Stimulated activated naive CD8-positive, alpha-beta T cell treated with anti-CD3 and anti-CD28 coated beads, Interleukin-15, Interleukin-2, amounts not matched to agents 100 ng/mL and 50 ng/mL, for 24 hours (primary cell): ENCODE results near the gene CDCA3.

Source experiments
- H3K27ac Mint-ChIP-seq: one replicate; pipeline ENCODE4 v1.8.0; 2021; ENCODE audit warnings: mild to moderate bottlenecking, mixed read lengths
- H3K27me3 Mint-ChIP-seq: one replicate; pipeline ENCODE4 v1.8.0; 2021; ENCODE audit warnings: mixed read lengths
- H3K36me3 Mint-ChIP-seq: one replicate; pipeline ENCODE4 v1.8.0; 2021; ENCODE audit warnings: low read depth, mixed read lengths
- H3K4me1 Mint-ChIP-seq: one replicate; pipeline ENCODE4 v1.8.0; 2021; ENCODE audit warnings: low read depth, mixed read lengths
- H3K4me3 Mint-ChIP-seq: one replicate; pipeline ENCODE4 v1.8.0; 2021; ENCODE audit warnings: mild to moderate bottlenecking, mixed read lengths
- H3K9me3 Mint-ChIP-seq: one replicate; pipeline ENCODE4 v1.8.0; 2021; ENCODE audit warnings: mixed read lengths

Gene CDCA3

DNA sequence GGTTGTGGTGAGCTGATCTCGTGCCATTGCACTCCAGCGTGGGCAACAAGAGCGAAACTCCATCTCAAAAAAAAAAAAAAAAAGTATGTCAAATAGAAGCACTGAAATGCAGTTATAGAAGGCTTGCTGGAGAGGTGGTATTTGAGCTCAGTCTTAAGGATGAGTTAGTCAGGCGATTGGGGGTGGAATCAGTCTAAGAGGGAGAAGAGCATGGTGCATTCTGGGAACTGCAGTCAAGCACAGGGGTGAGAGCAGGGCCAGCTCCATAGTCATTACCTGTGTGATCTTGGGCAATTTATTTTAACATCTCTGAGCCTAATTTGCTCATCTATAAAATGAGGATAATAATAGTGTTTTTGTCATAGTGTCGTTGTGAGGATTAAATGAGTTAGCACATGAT lies 16.2 kb downstream of the CDCA3 start:
- no peaks in the 10 kb centered on the region for H3K9me3 Mint-ChIP-seq
- no peaks in the 10 kb centered on the region for H3K36me3 Mint-ChIP-seq
- H3K4me1 Mint-ChIP-seq: peaks cover 3% of the 10 kb centered on the region
- peaks cover 11% of the 10 kb centered on the region for H3K27me3 Mint-ChIP-seq
- no peak overlapping the region for H3K4me3 Mint-ChIP-seq
- H3K27ac Mint-ChIP-seq: no peak overlapping the region

DNA sequence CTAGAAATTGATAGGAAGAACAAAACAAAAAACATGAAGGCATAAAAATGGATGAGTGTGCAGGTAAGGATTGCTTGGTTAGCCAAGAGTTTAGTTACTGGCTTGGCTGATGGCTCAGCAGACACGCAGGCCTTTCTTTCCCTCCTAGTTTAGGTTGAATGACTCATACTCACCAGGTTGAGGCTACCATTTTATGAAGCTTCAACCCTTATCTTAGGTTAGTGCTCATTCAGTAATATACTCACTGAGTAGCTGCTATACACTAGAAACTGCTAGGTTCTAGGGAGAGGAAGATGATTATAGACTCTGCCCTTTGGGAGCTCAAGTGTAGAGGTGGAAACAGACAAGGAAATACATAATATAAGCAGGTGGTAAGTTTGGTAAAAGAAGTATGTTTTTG lies 16.8 kb downstream of the CDCA3 start:
- no peak overlapping the region for H3K4me3 Mint-ChIP-seq
- H3K36me3 Mint-ChIP-seq: no peaks in the 10 kb centered on the region
- peaks cover 15% of the 10 kb centered on the region for H3K27me3 Mint-ChIP-seq
- H3K27ac Mint-ChIP-seq: no peak overlapping the region
- peaks cover 7% of the 10 kb centered on the region for H3K4me1 Mint-ChIP-seq
- H3K9me3 Mint-ChIP-seq: no peaks in the 10 kb centered on the region

DNA sequence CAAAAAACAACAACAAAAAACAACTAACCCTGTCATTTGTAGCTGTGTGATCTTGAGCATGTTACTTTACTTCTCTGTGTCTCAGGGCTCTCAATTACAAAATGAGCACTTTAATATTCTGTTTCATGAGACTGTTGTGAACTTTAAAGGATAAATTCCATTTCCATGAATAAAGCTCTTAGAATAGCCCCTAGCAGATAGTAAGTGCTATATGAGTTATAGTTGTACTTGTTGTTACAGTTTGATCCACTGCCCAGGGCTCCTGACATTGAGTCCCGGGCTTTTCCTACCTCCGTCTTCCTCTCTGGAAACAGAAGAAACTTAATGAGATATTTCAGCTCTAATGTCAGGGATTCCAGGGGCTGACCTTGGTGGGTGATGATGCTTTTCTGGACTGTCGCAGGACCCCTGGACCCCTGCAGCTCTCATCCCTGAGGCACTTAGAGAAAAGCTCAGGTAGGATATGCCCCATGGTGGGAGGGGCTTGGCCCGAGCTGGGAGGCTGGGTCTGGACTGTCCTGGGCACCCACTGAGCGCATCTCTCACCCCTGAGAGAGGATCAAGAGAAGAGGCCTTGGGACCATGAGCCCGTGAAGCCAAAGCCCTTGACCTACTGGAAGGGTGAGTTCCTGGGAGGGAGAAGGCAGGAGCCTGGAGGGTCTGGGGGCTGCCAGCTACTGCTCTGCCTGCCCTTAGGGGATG lies 17.7 kb downstream of the CDCA3 start:
- no peak overlapping the region for H3K4me3 Mint-ChIP-seq
- H3K27ac Mint-ChIP-seq: no peak overlapping the region
- no peaks in the 10 kb centered on the region for H3K36me3 Mint-ChIP-seq
- peaks cover 12% of the 10 kb centered on the region for H3K4me1 Mint-ChIP-seq
- H3K9me3 Mint-ChIP-seq: no peaks in the 10 kb centered on the region
- H3K27me3 Mint-ChIP-seq: peaks cover 21% of the 10 kb centered on the region

DNA sequence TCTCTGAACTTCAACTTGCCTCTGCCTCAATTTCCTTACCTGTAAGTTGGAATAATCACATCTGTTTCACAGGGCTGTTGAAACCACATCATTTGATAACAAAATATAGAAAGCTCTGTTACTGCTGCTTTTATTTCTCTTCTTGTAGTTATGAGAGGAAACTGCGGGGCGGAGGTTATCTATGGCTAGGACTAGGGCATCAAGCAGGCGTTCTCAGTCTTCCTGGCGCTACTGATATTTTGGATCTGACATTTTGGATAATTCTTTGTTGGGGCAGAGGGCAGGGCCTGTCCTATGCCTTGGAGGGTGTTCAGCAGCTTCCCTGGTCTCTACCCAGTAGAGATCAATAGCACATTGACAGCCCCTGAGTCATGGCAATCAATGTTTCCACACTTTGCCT lies 19.0 kb downstream of the CDCA3 start:
- Mint-ChIP-seq H3K27ac (peak overlapping the region; percentile 45), H3K4me1 (peaks cover 21% of the 10 kb centered on the region), H3K27me3 (peaks cover 30% of the 10 kb centered on the region), H3K36me3 (no peaks in the 10 kb centered on the region), H3K9me3 (no peaks in the 10 kb centered on the region), H3K4me3 (no peak overlapping the region)

DNA sequence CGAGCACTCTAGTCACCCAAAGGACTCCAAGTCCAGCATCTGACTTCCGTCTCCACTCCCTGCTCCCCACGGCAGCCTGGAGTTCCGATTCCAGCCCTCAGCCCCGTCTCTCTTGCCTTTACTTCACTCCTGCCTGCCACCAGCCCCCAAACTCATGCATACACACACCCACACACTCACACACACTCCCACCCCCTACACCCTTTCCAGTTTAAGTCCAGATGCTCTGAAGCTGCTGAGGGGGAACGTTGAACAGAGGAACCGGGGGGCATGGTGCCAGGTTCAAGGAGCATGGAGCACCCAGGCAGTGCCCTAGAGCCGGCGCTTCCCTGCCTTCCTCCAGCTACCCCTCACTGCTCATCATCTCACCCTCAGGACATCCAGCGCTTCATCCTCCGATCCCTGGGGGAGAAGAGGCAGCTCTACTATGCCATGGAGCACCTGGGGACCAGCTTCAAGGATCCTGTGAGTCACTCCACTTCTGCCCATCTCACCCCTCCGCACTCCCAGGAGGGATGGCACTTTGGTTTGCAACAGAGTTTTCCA lies 19.6 kb downstream of the CDCA3 start:
- Mint-ChIP-seq H3K27me3 (peaks cover 36% of the 10 kb centered on the region), H3K4me1 (peaks cover 21% of the 10 kb centered on the region), H3K27ac (no peak overlapping the region), H3K9me3 (no peaks in the 10 kb centered on the region), H3K36me3 (no peaks in the 10 kb centered on the region), H3K4me3 (no peak overlapping the region)

DNA sequence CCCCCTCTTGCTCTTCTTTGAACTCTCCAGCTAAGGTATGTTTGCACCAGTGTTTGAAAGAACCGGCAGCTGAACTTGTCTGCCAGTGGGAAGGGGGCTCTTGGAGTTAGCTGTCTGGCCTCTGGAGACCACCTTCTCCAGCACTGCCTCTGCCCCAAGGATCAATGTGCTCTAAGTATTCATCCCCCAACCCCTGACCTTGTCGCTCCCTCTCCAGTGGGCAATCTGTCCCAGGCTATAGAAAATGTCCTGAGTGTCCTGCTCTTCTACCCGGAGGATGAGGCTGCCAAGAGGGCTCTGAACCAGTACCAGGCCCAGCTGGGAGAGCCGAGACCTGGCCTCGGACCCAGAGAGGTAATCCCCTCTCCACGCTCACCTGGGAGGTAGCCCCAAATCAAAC lies 20.1 kb downstream of the CDCA3 start:
- no peaks in the 10 kb centered on the region for H3K9me3 Mint-ChIP-seq
- H3K27ac Mint-ChIP-seq: no peak overlapping the region
- no peak overlapping the region for H3K4me3 Mint-ChIP-seq
- H3K4me1 Mint-ChIP-seq: peaks cover 21% of the 10 kb centered on the region
- H3K27me3 Mint-ChIP-seq: peaks cover 41% of the 10 kb centered on the region
- H3K36me3 Mint-ChIP-seq: no peaks in the 10 kb centered on the region

DNA sequence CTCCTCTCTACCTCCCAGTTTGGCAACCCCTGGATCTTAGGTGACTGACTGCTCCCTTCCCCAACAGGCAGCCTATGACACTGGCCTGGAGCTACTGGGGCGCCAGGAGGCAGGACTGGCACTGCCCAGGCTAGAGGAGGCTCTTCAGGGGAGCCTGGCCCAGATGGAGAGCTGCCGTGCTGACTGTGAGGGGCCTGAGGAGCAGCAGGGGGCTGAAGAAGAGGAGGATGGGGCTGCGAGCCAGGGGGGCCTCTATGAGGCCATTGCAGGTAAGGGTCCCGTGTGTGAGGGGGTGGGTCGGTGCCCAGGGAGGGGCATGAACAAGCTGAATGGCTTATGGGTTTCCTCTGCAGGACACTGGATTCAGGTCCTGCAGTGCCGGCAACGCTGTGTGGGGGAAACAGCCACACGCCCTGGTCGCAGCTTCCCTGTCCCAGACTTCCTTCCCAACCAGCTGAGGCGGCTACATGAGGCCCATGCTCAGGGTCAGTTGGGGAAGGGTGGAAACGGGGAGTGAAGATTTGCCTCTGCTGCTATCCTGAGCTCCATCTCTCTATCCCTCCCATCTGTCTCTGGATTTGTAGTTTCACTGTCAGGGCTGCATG lies 20.7 kb downstream of the CDCA3 start:
- no peaks in the 10 kb centered on the region for H3K9me3 Mint-ChIP-seq
- no peak overlapping the region for H3K27ac Mint-ChIP-seq
- no peak overlapping the region for H3K4me3 Mint-ChIP-seq
- peaks cover 21% of the 10 kb centered on the region for H3K4me1 Mint-ChIP-seq
- no peaks in the 10 kb centered on the region for H3K36me3 Mint-ChIP-seq
- peaks cover 46% of the 10 kb centered on the region for H3K27me3 Mint-ChIP-seq

DNA sequence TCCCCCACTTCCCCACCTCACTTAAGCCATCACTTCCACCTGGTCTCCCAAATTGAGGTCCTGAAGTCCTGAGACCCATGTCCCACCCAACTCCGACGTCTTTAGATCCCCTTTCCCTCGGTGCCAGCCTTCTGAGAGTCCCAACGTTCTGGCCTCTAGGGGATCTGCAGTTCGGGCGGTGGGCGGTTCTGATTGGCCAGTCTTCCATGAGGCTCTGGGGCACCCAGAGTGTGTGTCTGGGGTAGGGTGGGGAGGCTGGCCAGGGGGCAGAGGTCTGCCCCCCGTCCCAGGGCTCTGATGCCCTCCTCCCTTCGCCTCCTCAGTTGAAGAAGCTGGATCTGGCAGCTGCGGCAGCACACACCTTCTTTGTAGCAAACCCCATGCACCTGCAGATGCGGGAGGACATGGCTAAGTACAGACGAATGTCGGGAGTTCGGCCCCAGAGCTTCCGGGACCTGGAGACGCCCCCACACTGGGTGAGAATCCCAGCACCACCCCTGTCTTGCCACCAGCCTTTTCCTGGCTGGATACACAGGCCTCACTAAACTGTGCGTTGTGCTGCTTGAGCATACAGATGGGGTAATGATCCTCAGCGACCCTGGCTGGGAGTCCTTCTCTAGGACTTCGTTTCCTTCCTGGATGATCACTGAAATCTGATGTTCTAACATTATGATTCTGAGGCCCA lies 21.4 kb downstream of the CDCA3 start:
- Mint-ChIP-seq H3K36me3 (no peaks in the 10 kb centered on the region), H3K27ac (no peak overlapping the region), H3K4me3 (peak overlapping the region; percentile 78), H3K9me3 (no peaks in the 10 kb centered on the region), H3K27me3 (peaks cover 53% of the 10 kb centered on the region), H3K4me1 (peaks cover 21% of the 10 kb centered on the region)

DNA sequence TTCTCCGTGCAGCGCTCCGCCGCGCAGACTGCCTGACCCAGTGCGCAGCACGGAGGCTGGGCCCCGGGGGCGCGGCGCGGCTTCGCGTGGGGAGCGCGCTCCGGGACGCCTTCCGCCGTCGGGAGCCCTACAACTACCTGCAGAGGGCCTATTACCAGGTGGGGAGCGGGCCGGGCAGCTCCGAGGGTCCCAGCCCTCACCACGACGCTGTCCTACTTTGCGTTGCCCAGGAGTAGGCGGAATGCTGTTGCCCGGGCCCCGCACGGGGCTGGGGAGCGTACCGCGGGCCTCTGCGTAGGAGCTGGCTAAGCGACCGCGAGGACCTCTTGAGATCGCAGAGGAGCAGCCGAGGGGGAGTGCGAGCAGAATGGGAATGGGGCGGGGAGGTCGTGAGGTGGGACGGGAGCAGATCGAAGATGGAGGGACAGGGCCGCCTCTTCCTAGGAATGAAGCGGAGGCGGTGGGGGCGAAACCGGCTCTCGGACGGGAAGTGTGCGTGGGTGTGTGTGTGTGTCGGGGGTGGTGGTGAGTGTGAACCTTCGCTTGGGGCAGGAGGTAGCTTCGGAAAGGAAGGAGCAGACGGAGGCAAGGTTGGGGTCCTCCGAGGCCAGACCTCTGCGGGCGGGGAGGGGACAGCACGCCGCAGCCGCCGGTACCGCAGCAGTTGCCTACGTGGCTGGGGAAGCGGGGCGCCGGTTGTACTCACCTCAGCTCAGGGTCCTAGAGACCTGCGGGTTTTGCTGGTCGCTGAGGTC lies 22.1 kb downstream of the CDCA3 start:
- H3K27me3 Mint-ChIP-seq: peaks cover 59% of the 10 kb centered on the region
- H3K27ac Mint-ChIP-seq: peak overlapping the region; percentile 71
- peaks cover 18% of the 10 kb centered on the region for H3K4me1 Mint-ChIP-seq
- no peaks in the 10 kb centered on the region for H3K36me3 Mint-ChIP-seq
- H3K4me3 Mint-ChIP-seq: peak overlapping the region; percentile 78
- H3K9me3 Mint-ChIP-seq: no peaks in the 10 kb centered on the region

DNA sequence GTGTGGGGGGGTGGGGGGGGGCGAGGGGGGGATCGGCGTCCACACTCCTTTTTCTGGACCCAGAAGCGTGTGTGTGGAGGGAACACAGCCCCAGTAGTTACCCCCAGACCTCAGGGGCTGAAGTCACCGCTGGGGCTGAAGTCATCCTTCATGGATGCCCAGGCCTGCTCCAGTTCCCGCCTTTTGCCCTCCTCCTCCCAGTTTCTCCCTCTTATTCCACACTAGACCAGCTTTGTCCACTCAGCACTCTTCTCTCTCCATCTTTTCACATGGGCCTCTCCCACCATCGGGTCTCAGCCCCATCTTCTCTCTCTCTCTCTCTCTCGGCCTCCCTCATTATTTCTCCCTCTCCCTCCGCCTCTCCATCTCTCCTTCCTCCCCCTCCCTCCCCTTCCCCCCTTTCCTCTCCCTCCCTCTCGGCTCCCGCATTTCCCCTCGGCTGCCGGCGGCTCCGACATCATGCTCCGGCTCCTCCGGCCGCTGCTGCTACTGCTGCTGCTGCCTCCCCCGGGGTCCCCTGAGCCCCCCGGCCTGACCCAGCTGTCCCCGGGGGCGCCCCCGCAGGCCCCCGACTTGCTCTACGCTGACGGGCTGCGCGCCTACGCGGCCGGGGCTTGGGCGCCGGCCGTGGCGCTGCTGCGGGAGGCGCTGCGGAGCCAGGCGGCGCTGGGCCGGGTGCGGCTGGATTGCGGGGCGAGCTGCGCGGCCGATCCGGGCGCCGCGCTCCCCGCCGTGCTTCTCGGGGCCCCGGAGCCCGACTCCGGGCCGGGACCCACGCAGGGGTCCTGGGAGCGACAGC lies 22.9 kb downstream of the CDCA3 start, which contains the start of gene P3H3:
P3H3 (plus strand) TSS at position 426 of the 799 bp plus-strand sequence; CDS start at position 460, 34 bp downstream.
- Mint-ChIP-seq H3K4me1 (peaks cover 18% of the 10 kb centered on the region), H3K36me3 (no peaks in the 10 kb centered on the region), H3K4me3 (peak within 1 kb of the TSS; percentile 80), H3K27me3 (peaks cover 64% of the 10 kb centered on the region), H3K27ac (peak within 1 kb of the TSS; percentile 71), H3K9me3 (no peaks in the 10 kb centered on the region)

DNA sequence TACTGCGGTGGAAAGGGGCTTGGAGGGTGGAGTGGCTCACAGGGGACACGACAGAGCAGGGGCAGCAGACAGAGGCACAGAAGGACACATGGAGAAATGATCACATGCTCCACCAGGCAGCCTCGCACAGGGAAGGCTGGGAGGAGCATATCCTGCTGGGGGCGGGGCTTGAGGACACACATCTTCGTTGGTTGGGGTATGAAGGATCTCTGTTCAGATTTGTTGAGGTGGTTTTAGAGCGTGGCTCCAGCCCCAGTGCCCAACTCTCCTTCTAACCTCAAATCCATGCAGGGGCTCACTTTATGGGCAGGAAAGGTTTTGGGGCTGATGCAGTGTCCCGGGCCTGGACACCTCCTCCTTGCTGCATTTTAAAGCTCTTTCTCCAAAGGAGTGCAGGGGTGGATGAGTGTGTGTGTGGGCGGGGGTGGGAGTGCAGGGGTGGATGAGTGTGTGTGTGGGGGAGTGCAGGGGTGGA lies 23.6 kb downstream of the CDCA3 start:
- no peaks in the 10 kb centered on the region for H3K36me3 Mint-ChIP-seq
- no peaks in the 10 kb centered on the region for H3K9me3 Mint-ChIP-seq
- H3K27me3 Mint-ChIP-seq: peaks cover 72% of the 10 kb centered on the region
- H3K4me1 Mint-ChIP-seq: peaks cover 18% of the 10 kb centered on the region
- H3K4me3 Mint-ChIP-seq: peak overlapping the region; percentile 28
- H3K27ac Mint-ChIP-seq: peak overlapping the region; percentile 22

DNA sequence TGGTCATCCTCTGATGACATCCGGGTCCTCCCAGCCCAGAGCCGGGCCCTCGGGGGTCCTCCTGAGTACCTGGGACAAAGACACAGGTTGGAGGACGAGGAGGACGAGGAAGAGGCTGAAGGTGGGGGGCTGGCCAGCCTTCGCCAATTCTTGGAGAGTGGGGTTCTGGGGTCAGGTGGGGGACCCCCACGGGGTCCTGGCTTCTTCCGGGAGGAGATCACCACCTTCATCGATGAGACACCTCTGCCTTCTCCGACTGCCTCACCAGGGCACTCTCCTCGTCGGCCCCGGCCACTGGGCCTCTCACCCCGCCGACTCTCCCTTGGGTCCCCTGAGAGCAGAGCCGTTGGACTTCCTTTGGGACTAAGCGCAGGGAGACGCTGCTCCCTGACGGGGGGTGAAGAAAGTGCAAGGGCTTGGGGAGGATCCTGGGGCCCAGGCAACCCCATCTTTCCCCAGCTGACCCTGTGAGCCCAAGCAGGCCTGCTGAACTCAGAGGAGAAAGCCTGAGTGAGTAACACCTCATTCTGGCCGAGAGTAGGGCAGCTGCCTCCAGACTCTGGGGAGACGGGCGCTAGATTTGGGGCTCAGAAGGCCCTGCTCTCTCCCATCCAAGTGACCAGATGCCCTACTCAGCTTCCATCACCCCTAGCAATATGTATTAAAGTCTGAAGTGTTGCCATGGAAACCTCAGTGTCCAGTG lies 24.2 kb downstream of the CDCA3 start:
- H3K9me3 Mint-ChIP-seq: no peaks in the 10 kb centered on the region
- H3K4me3 Mint-ChIP-seq: no peak overlapping the region
- H3K4me1 Mint-ChIP-seq: peaks cover 21% of the 10 kb centered on the region
- H3K36me3 Mint-ChIP-seq: no peaks in the 10 kb centered on the region
- peak overlapping the region; percentile 22 for H3K27ac Mint-ChIP-seq
- H3K27me3 Mint-ChIP-seq: peaks cover 77% of the 10 kb centered on the region

DNA sequence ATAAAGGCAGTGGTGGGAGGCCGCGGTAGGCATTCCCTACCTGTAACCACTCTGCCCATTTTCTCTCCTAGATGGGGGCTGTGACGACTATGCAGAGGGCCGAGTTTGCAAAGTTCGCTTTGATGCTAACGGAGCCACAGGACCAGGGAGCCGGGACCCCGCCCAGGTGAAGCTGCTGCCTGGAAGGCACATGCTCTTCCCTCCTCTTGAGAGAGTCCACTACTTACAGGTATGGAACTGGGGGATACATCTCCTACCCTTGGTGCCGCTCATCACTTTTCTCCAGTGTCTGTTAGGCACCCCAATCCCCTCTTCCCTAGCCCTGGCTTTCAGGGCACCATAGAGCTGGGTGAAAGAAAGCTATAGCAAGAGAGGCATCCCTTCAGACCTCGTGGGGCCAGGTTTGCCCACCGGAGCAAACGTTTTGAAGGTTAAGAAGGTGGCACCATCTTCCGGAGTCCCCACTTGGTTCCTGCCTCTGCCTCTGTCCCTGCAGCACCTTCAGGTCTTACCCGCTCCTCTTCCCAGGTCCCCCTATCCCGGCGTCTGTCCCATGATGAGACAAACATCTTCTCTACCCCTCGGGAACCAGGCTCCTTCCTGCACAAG lies 24.9 kb downstream of the CDCA3 start:
- H3K9me3 Mint-ChIP-seq: no peaks in the 10 kb centered on the region
- H3K27me3 Mint-ChIP-seq: peaks cover 79% of the 10 kb centered on the region
- no peak overlapping the region for H3K4me3 Mint-ChIP-seq
- H3K36me3 Mint-ChIP-seq: no peaks in the 10 kb centered on the region
- H3K4me1 Mint-ChIP-seq: peaks cover 24% of the 10 kb centered on the region
- H3K27ac Mint-ChIP-seq: no peak overlapping the region
